Trophoblast cell (in vitro differentiated cells and primary cell): Measurements from ENCODE around the gene WIPF1.

Experiments
- DNase-seq, 2 donors: peaks; one replicate each; pipeline ENCODE4 v3.0.0-alpha.2; 2016
- H2AFZ ChIP-seq: 2 replicates; pipeline ENCODE4 v1.6.1; 2013; ENCODE audit warnings: low read length, moderate library complexity, mild to moderate bottlenecking; ENCODE audit not compliant: insufficient read depth, poor library complexity
- H2AK5ac ChIP-seq: 2 replicates; pipeline ENCODE4 v1.6.1; 2013; ENCODE audit warnings: mild to moderate bottlenecking, low read length
- H2BK120ac ChIP-seq: 2 replicates; pipeline ENCODE4 v1.6.1; 2013; ENCODE audit warnings: low read length, mild to moderate bottlenecking, moderate library complexity; ENCODE audit not compliant: insufficient read depth, poor library complexity
- H2BK12ac ChIP-seq: 2 replicates; pipeline ENCODE4 v1.6.1; 2013; ENCODE audit warnings: mild to moderate bottlenecking, low read length, moderate library complexity
- H2BK5ac ChIP-seq: 2 replicates; pipeline ENCODE4 v1.6.1; 2013; ENCODE audit warnings: low read length, low read depth, moderate library complexity, mild to moderate bottlenecking; ENCODE audit not compliant: poor library complexity
- H3K14ac ChIP-seq: 2 replicates; pipeline ENCODE4 v1.6.1; 2013; ENCODE audit warnings: mild to moderate bottlenecking, low read length
- H3K18ac ChIP-seq: 2 replicates; pipeline ENCODE4 v1.6.1; 2013; ENCODE audit warnings: mild to moderate bottlenecking, low read length
- H3K23ac ChIP-seq: 2 replicates; pipeline ENCODE4 v1.6.1; 2013; ENCODE audit warnings: low read length
- H3K27ac ChIP-seq: 2 replicates; pipeline ENCODE4 v1.5.1; 2013; ENCODE audit warnings: low read depth, mild to moderate bottlenecking, inconsistent platforms, low read length, moderate library complexity
- H3K27me3 ChIP-seq: 2 replicates; pipeline ENCODE4 v1.6.1; 2013; ENCODE audit warnings: inconsistent platforms, mild to moderate bottlenecking, low read length, moderate library complexity; ENCODE audit not compliant: insufficient read depth
- H3K36me3 ChIP-seq, 2 experiments: 1 replicate in 1 of 2; 2 replicates in 1 of 2; pipeline ENCODE4 v1.6.1; 2013; ENCODE audit warnings: low read length in 2 of 2, mild to moderate bottlenecking in 2 of 2, moderate library complexity in 1 of 2; ENCODE audit not compliant: insufficient read depth in 2 of 2, control insufficient read depth in 1 of 2
- H3K4ac ChIP-seq: 2 replicates; pipeline ENCODE4 v1.6.1; 2013; ENCODE audit warnings: low read depth, mild to moderate bottlenecking, low read length, moderate library complexity
- H3K4me1 ChIP-seq, 2 experiments: 1 replicate in 1 of 2; 2 replicates in 1 of 2; pipeline ENCODE4 v1.6.1; 2013; ENCODE audit warnings: low read length in 2 of 2, mild to moderate bottlenecking in 2 of 2, moderate library complexity in 1 of 2; ENCODE audit not compliant: insufficient read depth in 2 of 2, control insufficient read depth in 1 of 2
- H3K4me2 ChIP-seq: 2 replicates; pipeline ENCODE4 v1.6.1; 2013; ENCODE audit warnings: inconsistent platforms, mild to moderate bottlenecking, low read length, moderate library complexity
- H3K4me3 ChIP-seq: 2 replicates; pipeline ENCODE4 v1.5.1; 2013; ENCODE audit warnings: mild to moderate bottlenecking, low read depth, low read length, inconsistent platforms
- H3K79me1 ChIP-seq: one replicate; pipeline ENCODE4 v1.6.1; 2013; ENCODE audit warnings: low read length
- H3K79me2 ChIP-seq: 2 replicates; pipeline ENCODE4 v1.6.1; 2013; ENCODE audit warnings: low read length, mild to moderate bottlenecking; ENCODE audit not compliant: control insufficient read depth, insufficient read depth, poor library complexity
- H3K9ac ChIP-seq: 2 replicates; pipeline ENCODE4 v1.6.1; 2013; ENCODE audit warnings: mild to moderate bottlenecking, low read length
- H3K9me3 ChIP-seq: 2 replicates; pipeline ENCODE4 v1.6.1; 2013; ENCODE audit warnings: low read depth, mild to moderate bottlenecking, control low read depth, inconsistent platforms, low read length; ENCODE audit not compliant: insufficient read depth
- H4K12ac ChIP-seq: 2 replicates; pipeline ENCODE4 v1.6.1; 2013; ENCODE audit warnings: low read depth, mild to moderate bottlenecking, low read length, moderate library complexity
- H4K8ac ChIP-seq: 2 replicates; pipeline ENCODE4 v1.6.1; 2013; ENCODE audit warnings: low read depth, mild to moderate bottlenecking, low read length, moderate library complexity
- H4K91ac ChIP-seq: one replicate; pipeline ENCODE4 v1.6.1; 2013; ENCODE audit warnings: low read depth, mild to moderate bottlenecking, low read length, moderate library complexity
- WGBS: extraction: QIAGEN DNeasy Blood & Tissue Kit; methylation state at CpG from one replicate; pipeline ENCODE4 v1.1.7; 2013; ENCODE audit warnings: missing lambda C conversion rate; ENCODE audit not compliant: insufficient read length, insufficient coverage; ENCODE audit errors: extremely low coverage; 5-methylcytosine and 5-hydroxymethylcytosine counted together

WIPF1 gene

DNA sequence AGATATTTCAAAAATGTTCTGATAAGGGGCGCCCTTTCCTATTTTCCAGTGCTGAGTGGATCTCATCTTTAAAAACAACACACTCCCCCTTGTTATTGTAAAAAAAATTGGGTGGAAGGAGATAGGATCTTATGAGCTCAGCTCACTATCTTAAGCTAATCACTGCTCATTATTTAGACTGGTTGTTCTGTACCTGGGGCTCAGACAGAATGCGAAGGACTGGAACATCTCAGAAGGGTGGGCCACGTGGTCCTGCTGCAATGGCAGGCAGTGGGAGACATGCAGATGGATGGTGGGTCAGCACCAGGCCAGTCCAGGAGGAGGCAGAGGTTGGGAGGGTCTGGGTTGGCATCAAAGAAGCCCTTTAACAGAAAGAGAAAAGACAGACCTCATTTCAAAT is 62.5 kb downstream of the WIPF1 start:
- H3K79me2 ChIP-seq, result peaks cover 1% of the 10 kb centered on the region
- peaks cover 14 to 22% of the 10 kb centered on the region in 2 experiments for H3K4me1 ChIP-seq
- no peak overlapping the region for H4K8ac ChIP-seq
- H3K4me3 ChIP-seq, result no peak overlapping the region
- no peaks in the 10 kb centered on the region for H3K36me3 ChIP-seq
- H3K9me3 ChIP-seq, result no peaks in the 10 kb centered on the region
- H3K18ac ChIP-seq, result no peak overlapping the region
- no peak overlapping the region for H3K4ac ChIP-seq
- no peak overlapping the region for H2BK120ac ChIP-seq
- peak overlapping the region; percentile 87 for H3K27ac ChIP-seq
- no peak for DNase-seq
- H2AFZ ChIP-seq, result no peak overlapping the region
- no peak overlapping the region for H3K23ac ChIP-seq
- H2AK5ac ChIP-seq, result no peak overlapping the region
- no peak overlapping the region for H3K14ac ChIP-seq
- H3K79me1 ChIP-seq, result peaks cover 15% of the 10 kb centered on the region
- peak overlapping the region; percentile 51 for H2BK12ac ChIP-seq
- peak overlapping the region; percentile 52 for H2BK5ac ChIP-seq
- no peak overlapping the region for H4K91ac ChIP-seq
- no peak overlapping the region for H3K9ac ChIP-seq
- no peak overlapping the region for H4K12ac ChIP-seq
- no CpG with 5 or more reads among the region's 3 CpGs for WGBS
- H3K4me2 ChIP-seq, result no peak overlapping the region
- no peaks in the 10 kb centered on the region for H3K27me3 ChIP-seq

DNA sequence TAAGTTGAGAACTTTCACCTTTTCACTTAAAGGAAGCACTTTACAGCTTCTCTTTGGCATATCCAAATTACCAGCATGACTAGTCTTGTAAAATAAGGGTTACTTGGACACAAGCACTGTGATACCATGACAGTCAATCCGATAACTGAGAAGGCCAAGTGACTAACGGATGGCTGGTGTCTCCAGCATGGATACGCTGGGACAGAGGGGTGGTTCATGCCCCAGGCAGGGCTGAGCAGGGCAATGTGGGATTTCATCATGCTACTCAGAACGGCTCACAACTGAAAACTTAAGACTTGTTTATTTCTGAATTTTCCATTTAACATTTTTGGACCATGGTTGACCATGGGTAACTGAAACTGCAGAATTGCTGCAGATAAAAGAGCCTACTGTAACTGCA is 67.7 kb downstream of the WIPF1 start:
- no peaks in the 10 kb centered on the region for H3K27me3 ChIP-seq
- no peak overlapping the region for H2BK12ac ChIP-seq
- H2BK5ac ChIP-seq, result no peak overlapping the region
- H3K9ac ChIP-seq, result no peak overlapping the region
- H3K27ac ChIP-seq, result no peak overlapping the region
- H3K36me3 ChIP-seq, result no peaks in the 10 kb centered on the region
- DNase-seq, result peak; percentile 41 to 46
- H3K18ac ChIP-seq, result no peak overlapping the region
- H3K79me2 ChIP-seq, result no peaks in the 10 kb centered on the region
- no peak overlapping the region for H4K8ac ChIP-seq
- no peak overlapping the region for H2AK5ac ChIP-seq
- WGBS, result no CpG with 5 or more reads among the region's 4 CpGs
- no peak overlapping the region for H2AFZ ChIP-seq
- H3K4me2 ChIP-seq, result no peak overlapping the region
- no peak overlapping the region for H3K4ac ChIP-seq
- H3K23ac ChIP-seq, result no peak overlapping the region
- H4K12ac ChIP-seq, result no peak overlapping the region
- peaks cover 1% of the 10 kb centered on the region for H3K9me3 ChIP-seq
- H3K14ac ChIP-seq, result no peak overlapping the region
- peaks cover 7% of the 10 kb centered on the region for H3K79me1 ChIP-seq
- no peak overlapping the region for H2BK120ac ChIP-seq
- no peak overlapping the region for H3K4me3 ChIP-seq
- peaks cover 5 to 6% of the 10 kb centered on the region in 2 experiments for H3K4me1 ChIP-seq
- H4K91ac ChIP-seq, result no peak overlapping the region

DNA sequence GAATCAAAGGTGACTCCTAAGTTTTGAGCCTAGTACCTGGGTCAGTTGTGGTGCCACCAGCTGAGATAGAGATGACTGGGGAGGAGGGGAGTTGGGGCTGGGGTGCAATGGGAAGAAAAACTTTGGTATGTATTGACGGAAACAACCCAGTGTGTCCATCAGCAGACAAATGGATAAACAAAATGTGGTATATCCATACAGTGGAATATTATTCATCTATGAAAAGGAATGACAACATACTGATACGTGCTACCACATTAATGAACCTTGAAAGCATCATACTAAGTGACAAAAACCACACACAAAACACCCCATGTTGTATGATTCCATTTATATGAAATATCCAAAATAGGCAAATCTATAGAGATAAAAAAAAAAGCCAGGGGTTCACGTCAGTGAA is 69.6 kb downstream of the WIPF1 start:
- no peak overlapping the region for H4K91ac ChIP-seq
- no peak overlapping the region for H3K18ac ChIP-seq
- no peak overlapping the region for H3K27ac ChIP-seq
- no peak overlapping the region for H3K23ac ChIP-seq
- no peaks in the 10 kb centered on the region for H3K4me1 ChIP-seq
- no peaks in the 10 kb centered on the region for H3K79me2 ChIP-seq
- no peak for DNase-seq
- no peak overlapping the region for H3K4me2 ChIP-seq
- H3K36me3 ChIP-seq, result no peaks in the 10 kb centered on the region
- no peak overlapping the region for H2AFZ ChIP-seq
- no peak overlapping the region for H3K4ac ChIP-seq
- WGBS, result no CpG with 5 or more reads among the region's 3 CpGs
- H4K8ac ChIP-seq, result no peak overlapping the region
- peaks cover 1% of the 10 kb centered on the region for H3K79me1 ChIP-seq
- H3K27me3 ChIP-seq, result no peaks in the 10 kb centered on the region
- H2BK12ac ChIP-seq, result no peak overlapping the region
- no peak overlapping the region for H2AK5ac ChIP-seq
- H4K12ac ChIP-seq, result no peak overlapping the region
- no peak overlapping the region for H3K14ac ChIP-seq
- H3K9me3 ChIP-seq, result peaks cover 1% of the 10 kb centered on the region
- no peak overlapping the region for H2BK120ac ChIP-seq
- H3K4me3 ChIP-seq, result no peak overlapping the region
- no peak overlapping the region for H2BK5ac ChIP-seq
- no peak overlapping the region for H3K9ac ChIP-seq

DNA sequence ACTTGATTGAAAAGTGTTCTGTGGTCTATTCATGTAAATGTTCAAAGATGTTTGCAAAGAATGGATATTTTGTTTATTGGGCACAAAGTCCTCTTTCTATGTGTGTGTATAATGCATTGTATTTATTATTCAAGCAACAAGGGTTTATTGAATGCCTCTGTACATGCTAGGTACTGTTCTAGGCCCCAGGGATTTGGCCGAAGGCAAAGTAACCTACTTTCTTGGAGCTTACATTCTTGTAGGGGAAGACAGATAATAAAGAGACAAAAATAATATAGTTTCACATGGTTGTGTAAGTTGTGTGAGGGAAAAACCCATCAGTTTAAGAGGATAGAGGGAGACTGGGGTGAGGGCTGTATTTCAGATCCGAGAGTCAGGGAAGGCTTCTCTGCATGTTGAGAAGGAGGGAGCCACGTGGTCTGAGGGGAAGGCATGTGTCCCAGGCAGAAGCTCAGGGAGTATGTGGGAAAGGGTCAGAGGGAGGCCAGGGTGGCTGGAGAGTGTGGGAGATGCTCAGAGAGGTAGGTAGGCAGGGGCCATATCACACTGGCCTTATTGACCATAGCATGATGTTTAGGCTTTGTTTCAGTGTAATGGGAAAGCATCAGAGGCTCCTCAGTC is 70.4 kb downstream of the WIPF1 start:
- Histone ChIP-seq H4K8ac (no peak overlapping the region), H3K27ac (no peak overlapping the region), H3K27me3 (no peaks in the 10 kb centered on the region), H3K4me2 (no peak overlapping the region), H3K36me3 (no peaks in the 10 kb centered on the region), H3K4me3 (no peak overlapping the region), H3K14ac (no peak overlapping the region), H3K9me3 (peaks cover 1% of the 10 kb centered on the region), H3K79me1 (peaks cover 1% of the 10 kb centered on the region), H2BK5ac (no peak overlapping the region), H4K12ac (no peak overlapping the region), H4K91ac (no peak overlapping the region), H2AK5ac (no peak overlapping the region), H2AFZ (no peak overlapping the region), H3K18ac (no peak overlapping the region), H3K9ac (no peak overlapping the region), H2BK12ac (no peak overlapping the region), H3K79me2 (no peaks in the 10 kb centered on the region), H3K4ac (no peak overlapping the region), H2BK120ac (no peak overlapping the region), H3K4me1 (no peaks in the 10 kb centered on the region), H3K23ac (no peak overlapping the region)
- WGBS, result no CpG with 5 or more reads among the region's 3 CpGs
- DNase-seq, result no peak
